ENCODE measurements around the gene ABCD1. TPM values are rescaled to one million over a fixed set of nuclear protein-coding genes. Genes with fewer than 3 reads are reported as not detected.
"Not testable (repeated sequence)": the region's sequence is repeated elsewhere in the genome, so short reads cannot be mapped to it uniquely, and the experiment has no call there.

ABCD1 gene
- total RNA-seq, 1 donor from 2014 or later: 19.5 TPM

GRCh38 chrX:153726286-153727122 lies 1.8 kb downstream of the ABCD1 start:
- DNase-seq (ENCODE audit: low spot score): peak; percentile 47
- peaks cover 16% of the 10 kb centered on the region for H3K4me1 Mint-ChIP-seq (ENCODE audit: unreplicated experiment)
- H3K27ac Mint-ChIP-seq (ENCODE audit: unreplicated experiment): no peak overlapping the region
- H3K4me3 Mint-ChIP-seq (ENCODE audit: unreplicated experiment): no peak overlapping the region
- H3K36me3 Mint-ChIP-seq (ENCODE audit: low read depth, unreplicated experiment): peaks cover 14% of the 10 kb centered on the region
- peaks cover 9% of the 10 kb centered on the region for H3K27me3 Mint-ChIP-seq (ENCODE audit: unreplicated experiment)
- TF ChIP-seq CTCF (IDR thresholded peaks at IDR 0.05; ENCODE audit: unreplicated experiment): no peak
- no peaks in the 10 kb centered on the region for H3K9me3 Mint-ChIP-seq (ENCODE audit: unreplicated experiment)

GRCh38 chrX:153727123-153727931 lies 2.7 kb downstream of the ABCD1 start:
- H3K27ac Mint-ChIP-seq (ENCODE audit: unreplicated experiment): no peak overlapping the region
- H3K4me3 Mint-ChIP-seq (ENCODE audit: unreplicated experiment): no peak overlapping the region
- H3K27me3 Mint-ChIP-seq (ENCODE audit: unreplicated experiment): peaks cover 9% of the 10 kb centered on the region
- no peaks in the 10 kb centered on the region for H3K9me3 Mint-ChIP-seq (ENCODE audit: unreplicated experiment)
- no peak for DNase-seq (ENCODE audit: low spot score)
- no peak for TF ChIP-seq CTCF (IDR thresholded peaks at IDR 0.05; ENCODE audit: unreplicated experiment)
- H3K36me3 Mint-ChIP-seq (ENCODE audit: low read depth, unreplicated experiment): peaks cover 14% of the 10 kb centered on the region
- peaks cover 11% of the 10 kb centered on the region for H3K4me1 Mint-ChIP-seq (ENCODE audit: unreplicated experiment)

- Mint-ChIP-seq H3K27me3 (ENCODE audit: unreplicated experiment) (peaks cover 3% of the 10 kb centered on the region), H3K27ac (ENCODE audit: unreplicated experiment) (no peak overlapping the region), H3K4me3 (ENCODE audit: unreplicated experiment) (no peak overlapping the region), H3K9me3 (ENCODE audit: unreplicated experiment) (no peaks in the 10 kb centered on the region), H3K36me3 (ENCODE audit: low read depth, unreplicated experiment) (peaks cover 13% of the 10 kb centered on the region), H3K4me1 (ENCODE audit: unreplicated experiment) (peaks cover 11% of the 10 kb centered on the region)
- no peak for TF ChIP-seq CTCF (IDR thresholded peaks at IDR 0.05; ENCODE audit: unreplicated experiment)
- no peak for DNase-seq (ENCODE audit: low spot score)
Measured at GRCh38 chrX:153728095-153728494, 3.4 kb downstream of the ABCD1 start.

GRCh38 chrX:153728951-153729631 lies 4.4 kb downstream of the ABCD1 start:
- H3K36me3 Mint-ChIP-seq (ENCODE audit: low read depth, unreplicated experiment): peaks cover 13% of the 10 kb centered on the region
- TF ChIP-seq CTCF (IDR thresholded peaks at IDR 0.05; ENCODE audit: unreplicated experiment): no peak
- H3K9me3 Mint-ChIP-seq (ENCODE audit: unreplicated experiment): no peaks in the 10 kb centered on the region
- peaks cover 11% of the 10 kb centered on the region for H3K4me1 Mint-ChIP-seq (ENCODE audit: unreplicated experiment)
- H3K27me3 Mint-ChIP-seq (ENCODE audit: unreplicated experiment): peaks cover 3% of the 10 kb centered on the region
- H3K27ac Mint-ChIP-seq (ENCODE audit: unreplicated experiment): no peak overlapping the region
- no peak for DNase-seq (ENCODE audit: low spot score)
- no peak overlapping the region for H3K4me3 Mint-ChIP-seq (ENCODE audit: unreplicated experiment)

GRCh38 chrX:153730115-153730514 lies 5.5 kb downstream of the ABCD1 start:
- H3K27me3 Mint-ChIP-seq (ENCODE audit: unreplicated experiment); H3K9me3 Mint-ChIP-seq (ENCODE audit: unreplicated experiment); H3K27ac Mint-ChIP-seq (ENCODE audit: unreplicated experiment); DNase-seq (ENCODE audit: low spot score); H3K4me3 Mint-ChIP-seq (ENCODE audit: unreplicated experiment): not testable (repeated sequence)
- Mint-ChIP-seq H3K4me1 (ENCODE audit: unreplicated experiment) (peaks cover 11% of the 10 kb centered on the region), H3K36me3 (ENCODE audit: low read depth, unreplicated experiment) (peaks cover 19% of the 10 kb centered on the region)
